HG02678 (cell line): Measurements from ENCODE around the gene SRBD1.

Source experiments
- ATAC-seq: cut with Tn5 transposase; IDR thresholded peaks from one replicate; pipeline ENCODE4 v1.9.1; 2021; ENCODE audit warnings: mild to moderate bottlenecking, moderate library complexity; ENCODE audit not compliant: unreplicated experiment

The SRBD1 gene

GRCh38 chr2:45634223-45634622 lies 23.2 kb upstream of the SRBD1 start:
- ATAC-seq = no peak

- ATAC-seq = no peak
Measured at GRCh38 chr2:45631955-45632354, 20.9 kb upstream of the SRBD1 start.

GRCh38 chr2:45631319-45631718 lies 20.3 kb upstream of the SRBD1 start:
- no peak for ATAC-seq

- no peak for ATAC-seq
Measured at GRCh38 chr2:45629971-45630370, 18.9 kb upstream of the SRBD1 start.

- ATAC-seq = no peak
Measured at GRCh38 chr2:45627911-45628310, 16.8 kb upstream of the SRBD1 start.

GRCh38 chr2:45626387-45627221 lies 15.5 kb upstream of the SRBD1 start:
- ATAC-seq = no peak

GRCh38 chr2:45625824-45626223 lies 14.8 kb upstream of the SRBD1 start:
- no peak for ATAC-seq

GRCh38 chr2:45623098-45623497 lies 12.0 kb upstream of the SRBD1 start:
- ATAC-seq = no peak

- ATAC-seq = no peak
Measured at GRCh38 chr2:45622336-45623075, 11.4 kb upstream of the SRBD1 start.

GRCh38 chr2:45617496-45617895 lies 6.4 kb upstream of the SRBD1 start:
- no peak for ATAC-seq

GRCh38 chr2:45616658-45617411 lies 5.8 kb upstream of the SRBD1 start:
- no peak for ATAC-seq

GRCh38 chr2:45614871-45615415 lies 3.9 kb upstream of the SRBD1 start:
- ATAC-seq = no peak

GRCh38 chr2:45614330-45614729 lies 3.3 kb upstream of the SRBD1 start:
- ATAC-seq = no peak

- no peak for ATAC-seq
Measured at GRCh38 chr2:45612731-45613130, 1.7 kb upstream of the SRBD1 start.

- ATAC-seq = no peak
Measured at GRCh38 chr2:45612285-45612684, 1.2 kb upstream of the SRBD1 start.

GRCh38 chr2:45610281-45611019 lies 617 bp downstream of the SRBD1 start:
- ATAC-seq = peak; percentile 37

- ATAC-seq = no peak
Measured at GRCh38 chr2:45607701-45608100, 3.4 kb downstream of the SRBD1 start.

- no peak for ATAC-seq
Measured at GRCh38 chr2:45606796-45607195, 4.3 kb downstream of the SRBD1 start.

- ATAC-seq = no peak
Measured at GRCh38 chr2:45605116-45605515, 6.0 kb downstream of the SRBD1 start.

GRCh38 chr2:45602624-45603023 lies 8.4 kb downstream of the SRBD1 start:
- ATAC-seq = no peak

GRCh38 chr2:45598545-45598944 lies 12.5 kb downstream of the SRBD1 start:
- ATAC-seq = no peak
